ENCODE results near the gene RAD21L1.
"Not testable (repeated sequence)": the region's sequence is repeated elsewhere in the genome, so short reads cannot be mapped to it uniquely, and the experiment has no call there.

DNA sequence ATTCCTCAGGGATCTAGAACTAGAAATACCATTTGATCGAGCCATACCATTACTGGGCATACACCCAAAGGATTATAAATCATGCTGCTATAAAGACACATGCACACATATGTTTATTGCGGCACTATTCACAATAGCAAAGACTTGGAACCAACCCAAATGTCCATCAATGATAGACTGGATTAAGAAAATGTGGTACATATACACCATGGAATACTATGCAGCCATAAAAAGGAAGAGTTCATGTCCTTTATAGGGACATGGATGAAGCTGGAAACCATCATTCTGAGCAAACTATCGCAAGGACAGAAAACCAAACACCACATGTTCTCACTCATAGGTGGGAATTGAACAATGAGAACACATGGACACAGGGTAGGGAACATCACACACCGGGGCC lies 3.1 kb upstream of the RAD21L1 start:
- TF ChIP-seq, protein P1, sequence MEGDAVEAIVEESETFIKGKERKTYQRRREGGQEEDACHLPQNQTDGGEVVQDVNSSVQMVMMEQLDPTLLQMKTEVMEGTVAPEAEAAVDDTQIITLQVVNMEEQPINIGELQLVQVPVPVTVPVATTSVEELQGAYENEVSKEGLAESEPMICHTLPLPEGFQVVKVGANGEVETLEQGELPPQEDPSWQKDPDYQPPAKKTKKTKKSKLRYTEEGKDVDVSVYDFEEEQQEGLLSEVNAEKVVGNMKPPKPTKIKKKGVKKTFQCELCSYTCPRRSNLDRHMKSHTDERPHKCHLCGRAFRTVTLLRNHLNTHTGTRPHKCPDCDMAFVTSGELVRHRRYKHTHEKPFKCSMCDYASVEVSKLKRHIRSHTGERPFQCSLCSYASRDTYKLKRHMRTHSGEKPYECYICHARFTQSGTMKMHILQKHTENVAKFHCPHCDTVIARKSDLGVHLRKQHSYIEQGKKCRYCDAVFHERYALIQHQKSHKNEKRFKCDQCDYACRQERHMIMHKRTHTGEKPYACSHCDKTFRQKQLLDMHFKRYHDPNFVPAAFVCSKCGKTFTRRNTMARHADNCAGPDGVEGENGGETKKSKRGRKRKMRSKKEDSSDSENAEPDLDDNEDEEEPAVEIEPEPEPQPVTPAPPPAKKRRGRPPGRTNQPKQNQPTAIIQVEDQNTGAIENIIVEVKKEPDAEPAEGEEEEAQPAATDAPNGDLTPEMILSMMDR (IDR thresholded peaks at IDR 0.05), result not testable (repeated sequence)
- not testable (repeated sequence) for TF ChIP-seq POLR2AphosphoS5 (IDR thresholded peaks at IDR 0.05)
